Motor neuron (in vitro differentiated cells): ENCODE results near the gene CDH13. TPM values are rescaled to one million over a fixed set of nuclear protein-coding genes. Genes with fewer than 3 reads are reported as not detected.
A peak's percentile ranks its signal among the peaks of the same experiment; 100 is the strongest.

Source experiments
- ATAC-seq, 8 experiments: fragments of 200-7000 bp; cut with Tn5 transposase; replicated peaks in 6 of 8; 2 replicates each; pipeline ENCODE4 v1.8.0; 2021; ENCODE audit warnings: mild to moderate bottlenecking in 8 of 8, moderate library complexity in 8 of 8
- H3K27ac ChIP-seq, 2 donors: fragments of 250-450 bp; sonication (Bioruptor Pico); 2 replicates each; pipeline ENCODE4 v1.9.0; 2021; ENCODE audit warnings: antibody characterized with exemption in 2 of 2, mild to moderate bottlenecking in 2 of 2, moderate library complexity in 1 of 2
- H3K4me1 ChIP-seq, 2 donors: fragments of 250-450 bp; sonication (Bioruptor Pico); replicated peaks in 1 of 2; 2 replicates each; pipeline ENCODE4 v1.6.1; 2021; ENCODE audit warnings: antibody characterized with exemption in 2 of 2, mild to moderate bottlenecking in 2 of 2, moderate library complexity in 1 of 2
- H3K4me3 ChIP-seq, 5 donors: fragments of 250-450 bp; sonication (Bioruptor Pico); 2 replicates each; pipeline ENCODE4 v1.9.0; 2021; ENCODE audit warnings: antibody characterized with exemption in 5 of 5, mild to moderate bottlenecking in 5 of 5, moderate library complexity in 4 of 5
- WGBS, 10 experiments: fragments of 450-650 bp; shearing (Covaris generic); methylation state at CpG; one replicate each; pipeline ENCODE4 v1.0.0; 2022; 5-methylcytosine and 5-hydroxymethylcytosine counted together
- in situ Hi-C, 9 experiments: fragments of 400-800 bp; cut with MboI; loops; one replicate each; pipeline ENCODE4 v1.15.0; 2021; ENCODE audit warnings: low sequenced_read_pairs in 9 of 9, low pct_unique_long_range_greater_than_20kb in 2 of 9; ENCODE audit not compliant: unreplicated experiment in 9 of 9
- total RNA-seq, 8 experiments: library from RNA; unstranded; fragments of 300-600 nt; gene quantifications; 2 replicates each; pipeline versions ENCODE4 v1.2.3 to v1.2.4, GENCODE V29; 2022

The CDH13 gene
- total RNA-seq, 8 experiments from 2014 or later, result 0.42 to 10.3 (median 3.4) TPM

GRCh38 chr16:82641336-82641984 lies 14.7 kb downstream of the CDH13 start:
- no peak for ATAC-seq
- no peak overlapping the region for H3K4me3 ChIP-seq
- H3K4me1 ChIP-seq, result peaks cover 0 to 9% of the 10 kb centered on the region in 2 donors
- in situ Hi-C loops, result loop anchor here in 2 of 9 experiments (25.0 kb wide), 3 partner anchors 379 to 571 kb away; no protein-coding TSS in a partner anchor
- WGBS, 10 experiments, result 57 to 100% (median 85%) methylated on average over 1 to 5 of the region's 6 CpGs
- no peak overlapping the region for H3K27ac ChIP-seq

- 86 to 100% (median 97%) methylated on average over 1 to 4 of the region's 4 CpGs; no CpG with 5 or more reads in 1 of the 10 experiments for WGBS, 10 experiments
- H3K4me3 ChIP-seq, result no peak overlapping the region
- in situ Hi-C loops, result loop anchor here in 2 of 9 experiments (25.0 kb wide), 3 partner anchors 381 to 569 kb away; no protein-coding TSS in a partner anchor
Observed at GRCh38 chr16:82643136-82643535, 16.4 kb downstream of the CDH13 start.

DNA sequence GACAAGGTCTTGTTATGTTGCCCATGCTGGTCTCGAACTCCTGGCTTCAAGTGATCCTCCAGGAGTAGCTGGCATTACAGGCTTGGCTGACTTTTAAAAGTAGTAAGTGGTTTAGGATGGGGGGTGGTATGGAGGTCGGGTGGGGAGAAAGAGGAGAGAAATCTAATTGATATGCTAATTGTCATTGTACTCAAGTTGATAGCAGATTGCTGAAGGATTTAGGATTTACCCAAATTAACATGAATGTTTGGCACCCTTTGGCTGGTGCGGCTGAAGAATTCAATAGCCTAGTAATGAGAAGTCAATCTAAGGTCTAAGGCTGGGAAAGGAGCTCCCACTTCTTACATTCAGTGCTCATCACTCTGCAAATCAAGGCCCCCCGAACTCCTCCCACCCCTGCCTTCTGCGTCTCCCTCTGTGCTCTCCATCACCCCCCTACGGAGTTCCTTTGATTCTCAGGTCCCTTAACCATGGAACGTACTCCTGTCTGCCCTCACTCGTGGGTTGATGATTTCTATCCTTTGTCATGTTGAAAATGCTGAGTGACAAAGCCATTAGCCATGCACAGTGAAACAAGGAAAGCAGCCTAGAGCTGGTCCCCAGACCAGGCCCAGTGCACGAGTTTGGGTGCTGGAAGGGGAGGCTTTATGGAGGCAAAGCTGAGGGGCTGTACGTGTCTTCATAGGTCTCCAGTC lies 17.3 kb downstream of the CDH13 start:
- no peak overlapping the region for H3K27ac ChIP-seq
- in situ Hi-C loops, result loop anchor here in 2 of 9 experiments (25.0 kb wide), 3 partner anchors 382 to 568 kb away; no protein-coding TSS in a partner anchor
- no peak overlapping the region for H3K4me3 ChIP-seq
- 23 to 80% (median 60%) methylated on average over 1 to 7 of the region's 10 CpGs; no CpG with 5 or more reads in 3 of the 10 experiments for WGBS, 10 experiments
- ATAC-seq, result peak in 3 of 8 experiments; percentile 68 to 80 (median 76)
- peaks cover 0 to 9% of the 10 kb centered on the region in 2 donors for H3K4me1 ChIP-seq

More at GRCh38 chr16:82643136-82643535, 16.4 kb downstream of the CDH13 start:
- H3K27ac ChIP-seq, result no peak overlapping the region
- peaks cover 0 to 9% of the 10 kb centered on the region in 2 donors for H3K4me1 ChIP-seq
- no peak for ATAC-seq

DNA sequence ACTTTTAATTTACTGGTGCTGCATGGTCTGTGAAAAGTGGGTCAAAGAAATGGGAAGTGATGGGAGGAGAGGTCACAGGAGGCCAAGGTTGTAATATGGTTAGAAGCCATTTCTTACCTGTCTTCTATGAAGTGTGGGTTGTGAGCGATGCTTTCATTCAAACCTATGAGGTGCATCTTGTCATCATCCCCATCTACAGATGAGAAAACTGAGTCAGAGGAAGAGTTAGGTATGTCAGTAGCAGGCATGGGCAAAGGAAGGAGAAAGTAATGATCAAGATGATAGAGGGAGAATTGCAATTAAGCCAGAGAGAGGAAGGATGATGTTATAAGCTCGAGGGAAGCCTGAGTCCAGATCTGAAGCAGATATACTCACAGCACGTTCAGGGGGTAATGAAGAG lies 19.7 kb downstream of the CDH13 start:
- 59 to 100% (median 89%) methylated on average over 2 to 3 of the region's 3 CpGs; no CpG with 5 or more reads in 3 of the 10 experiments for WGBS, 10 experiments
- ATAC-seq, result no peak
- Histone ChIP-seq H3K4me1 (peaks cover 0 to 9% of the 10 kb centered on the region in 2 donors), H3K4me3 (no peak overlapping the region), H3K27ac (no peak overlapping the region)
- in situ Hi-C loops, result loop anchor here in 2 of 9 experiments (25.0 kb wide), 3 partner anchors 384 to 566 kb away; no protein-coding TSS in a partner anchor

GRCh38 chr16:82649766-82650165 lies 23.0 kb downstream of the CDH13 start:
- Histone ChIP-seq H3K4me3 (no peak overlapping the region), H3K27ac (no peak overlapping the region), H3K4me1 (peaks cover 4 to 8% of the 10 kb centered on the region in 2 donors)
- in situ Hi-C loops, result loop anchor here in 2 of 9 experiments (25.0 kb wide), 3 partner anchors 387 to 563 kb away; no protein-coding TSS in a partner anchor
- 58 to 100% (median 88%) methylated on average over 1 to 3 of the region's 3 CpGs; no CpG with 5 or more reads in 2 of the 10 experiments for WGBS, 10 experiments
- ATAC-seq, result no peak

DNA sequence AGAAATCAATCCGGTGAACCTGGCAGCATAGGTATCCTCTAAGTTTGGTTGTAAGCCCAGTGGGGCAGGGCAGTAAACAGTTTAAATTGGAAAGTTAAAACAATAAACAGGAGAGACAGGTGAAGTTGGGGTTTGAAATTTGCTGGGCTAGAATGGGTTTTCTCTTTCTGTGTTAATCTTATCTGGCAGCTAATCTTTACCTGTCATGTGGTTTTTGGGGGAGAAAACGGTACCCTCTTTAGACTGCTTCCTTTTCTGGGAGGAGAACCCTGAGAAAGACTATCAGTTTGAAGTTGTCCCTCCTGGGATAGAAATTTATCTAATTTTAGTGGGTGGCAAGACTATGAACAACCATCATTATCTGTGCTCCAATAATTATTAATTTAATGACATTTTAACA lies 24.0 kb downstream of the CDH13 start:
- Histone ChIP-seq H3K4me3 (no peak overlapping the region), H3K4me1 (peaks cover 4 to 12% of the 10 kb centered on the region in 2 donors), H3K27ac (no peak overlapping the region)
- in situ Hi-C loops, result no loop called here
- WGBS, 10 experiments, result 20 to 80% (median 60%) methylated on average over 1 to 2 of the region's 2 CpGs; no CpG with 5 or more reads in 3 of the 10 experiments
- ATAC-seq, result no peak

DNA sequence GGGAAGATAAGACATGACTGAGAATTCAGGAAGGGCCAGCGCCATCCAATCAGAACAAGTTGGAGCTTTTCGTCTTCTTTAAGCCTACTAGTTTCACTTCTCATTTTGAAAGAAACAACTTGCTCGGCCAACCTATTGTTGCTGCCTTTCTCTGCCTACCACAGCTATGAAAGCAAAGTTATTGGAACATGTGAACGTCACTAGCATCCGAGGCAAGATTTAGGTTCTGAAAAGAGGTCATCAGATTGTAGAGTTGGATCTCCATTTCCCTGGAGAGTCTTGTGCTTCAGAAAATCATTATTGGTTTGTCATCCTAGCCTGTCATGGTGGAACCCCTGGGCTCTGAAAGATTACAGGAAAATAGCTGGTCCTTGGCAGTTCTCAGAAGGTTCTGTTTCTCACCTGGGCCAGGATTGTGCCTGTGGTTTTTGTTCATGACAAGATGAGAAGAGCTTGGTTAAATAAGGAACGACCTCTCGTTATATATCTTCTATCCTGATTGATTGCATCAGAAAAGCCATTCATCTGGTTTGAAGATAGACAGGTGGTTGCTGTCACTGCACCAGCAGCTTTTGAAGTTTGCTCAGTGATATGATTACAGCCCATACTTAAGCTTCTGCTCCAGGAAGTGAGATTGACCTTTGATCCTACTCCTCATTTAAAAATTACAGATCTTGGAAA lies 25.3 kb downstream of the CDH13 start:
- Histone ChIP-seq H3K4me3 (no peak overlapping the region), H3K4me1 (peaks cover 4 to 12% of the 10 kb centered on the region in 2 donors), H3K27ac (no peak overlapping the region)
- no peak for ATAC-seq
- WGBS, 10 experiments, result 78 to 99% (median 95%) methylated on average over 5 to 7 of the region's 7 CpGs; no CpG with 5 or more reads in 4 of the 10 experiments
- in situ Hi-C loops, result no loop called here

DNA sequence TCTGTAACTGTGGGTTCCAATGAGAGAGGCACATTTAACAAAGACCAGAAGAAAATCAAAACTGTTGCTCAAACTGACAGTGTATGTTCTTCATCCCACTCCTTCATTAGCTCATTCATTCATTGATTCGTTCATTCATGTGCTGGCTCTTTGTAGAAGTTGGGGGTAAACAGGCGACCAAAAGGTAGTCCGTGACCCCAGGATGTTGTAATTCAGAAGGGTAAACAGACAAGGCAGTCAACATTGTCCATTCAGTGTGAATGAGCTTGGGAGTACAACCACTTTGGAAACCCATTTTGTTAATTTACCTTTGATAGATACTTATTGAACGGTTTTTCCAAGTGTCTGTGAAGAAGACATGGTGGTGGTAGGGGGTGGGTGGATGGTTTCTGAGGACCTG lies 26.1 kb downstream of the CDH13 start:
- 40 to 83% (median 62%) methylated on average over 1 to 4 of the region's 4 CpGs; no CpG with 5 or more reads in 2 of the 10 experiments for WGBS, 10 experiments
- no peak overlapping the region for H3K4me3 ChIP-seq
- no peak overlapping the region for H3K27ac ChIP-seq
- ATAC-seq, result no peak
- peaks cover 4 to 12% of the 10 kb centered on the region in 2 donors for H3K4me1 ChIP-seq
- in situ Hi-C loops, result no loop called here

- in situ Hi-C loops, result no loop called here
- ATAC-seq, result peak; percentile 86 to 97 (median 95)
- WGBS, 10 experiments, result 4 to 87% (median 57%) methylated on average over 2 to 9 of the region's 11 CpGs
- Histone ChIP-seq H3K4me1 (peaks cover 4 to 12% of the 10 kb centered on the region in 2 donors), H3K4me3 (no peak overlapping the region), H3K27ac (no peak overlapping the region)
Observed at GRCh38 chr16:82653550-82654511, 27.1 kb downstream of the CDH13 start.

DNA sequence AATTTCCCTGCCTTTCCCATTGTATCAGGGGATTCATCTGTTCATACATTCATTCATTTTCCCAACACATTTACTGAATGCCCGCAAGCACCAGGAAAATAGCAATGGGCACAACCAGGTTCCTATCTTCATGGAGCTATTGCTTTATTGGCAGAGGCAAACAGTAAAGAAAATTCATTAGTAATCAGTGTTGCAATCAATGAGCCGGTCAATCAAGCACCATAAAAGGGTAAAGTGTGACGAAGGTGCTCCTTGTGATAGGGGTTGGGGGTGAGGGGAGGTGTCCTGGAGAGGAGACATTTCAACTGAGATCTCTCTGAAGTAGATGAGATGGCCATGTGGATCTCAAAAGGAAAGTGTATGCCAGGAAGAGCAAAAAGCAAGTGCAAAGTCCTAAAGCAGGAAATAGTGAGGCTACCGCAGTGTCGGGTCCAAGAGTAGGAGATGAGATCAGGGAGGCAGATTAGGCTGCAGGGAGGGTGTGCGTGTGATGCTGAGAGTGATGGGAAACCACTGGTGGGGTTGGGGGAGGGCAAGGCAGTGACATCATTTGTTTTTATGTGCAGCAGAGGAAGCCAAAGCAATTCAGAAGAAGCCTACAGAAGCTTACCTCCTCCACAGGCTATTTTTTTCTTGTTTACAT lies 28.4 kb downstream of the CDH13 start:
- Histone ChIP-seq H3K4me3 (no peak overlapping the region), H3K27ac (no peak overlapping the region), H3K4me1 (peaks cover 4 to 12% of the 10 kb centered on the region in 2 donors)
- 33 to 100% (median 92%) methylated on average over 1 to 5 of the region's 6 CpGs; no CpG with 5 or more reads in 3 of the 10 experiments for WGBS, 10 experiments
- peak in 6 of 8 experiments; percentile 9 to 81 (median 48) for ATAC-seq
- in situ Hi-C loops, result no loop called here

DNA sequence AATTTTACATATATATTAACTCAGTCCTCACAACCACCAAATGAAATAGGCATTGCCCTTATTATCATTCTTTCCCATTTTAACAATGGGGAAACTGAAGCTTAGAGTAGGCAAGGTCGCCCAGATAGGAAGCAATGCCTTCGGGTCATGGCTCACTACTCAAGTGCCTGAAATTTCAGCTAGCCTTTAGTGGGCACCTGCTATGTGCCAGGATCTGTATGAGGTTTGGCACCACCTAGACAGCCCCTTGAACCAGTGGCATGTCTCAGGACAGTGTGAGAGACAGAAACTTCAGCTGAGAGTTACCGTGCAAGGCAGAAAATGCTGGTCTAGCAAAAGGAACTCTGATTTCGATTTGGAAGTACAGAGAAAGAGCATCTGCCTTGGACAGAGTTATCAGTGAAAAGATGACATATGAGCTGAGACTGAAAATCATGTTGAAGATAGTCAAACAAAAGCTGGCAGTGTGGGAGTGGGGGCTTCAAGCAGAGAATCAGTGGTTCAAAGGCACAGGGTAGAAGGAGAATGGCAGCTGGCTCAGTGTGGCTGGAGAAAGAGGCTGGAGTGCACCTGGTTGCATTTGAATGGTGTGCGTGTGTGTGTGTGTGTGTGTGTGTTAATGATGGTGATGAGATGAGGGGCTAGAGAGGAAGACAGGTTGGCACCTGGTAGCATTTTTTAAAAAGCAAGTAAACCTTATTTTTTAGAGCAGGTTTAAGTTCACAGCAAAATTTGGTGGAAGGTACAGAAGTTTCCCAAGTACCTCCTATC lies 29.1 kb downstream of the CDH13 start:
- H3K4me1 ChIP-seq, result peaks cover 8 to 12% of the 10 kb centered on the region in 2 donors
- 63 to 100% (median 84%) methylated on average over 1 to 4 of the region's 5 CpGs; no CpG with 5 or more reads in 2 of the 10 experiments for WGBS, 10 experiments
- in situ Hi-C loops, result no loop called here
- no peak overlapping the region for H3K27ac ChIP-seq
- ATAC-seq, result no peak
- H3K4me3 ChIP-seq, result no peak overlapping the region
